Measurements from ENCODE around the gene SCAMP2. TPM values are rescaled to one million over a fixed set of nuclear protein-coding genes. Genes with fewer than 3 reads are reported as not detected.

Gene SCAMP2
- total and polyA plus RNA-seq, 2 of the 13 experiments (the other 11 are each of a cell fraction or from before 2014, with no cell fraction given): 34.8 to 121 TPM

- TF ChIP-seq SPEN (CRISPR knock-in tag; IDR thresholded peaks at IDR 0.05; ENCODE audit: low read depth) (no peak), ZNF770 (CRISPR knock-in tag; IDR thresholded peaks at IDR 0.05) (no peak)
Observed at GRCh38 chr15:74851960-74852359, 21.2 kb downstream of the SCAMP2 start (continued).

- no peak overlapping the region for H3K4me3 ChIP-seq (replicated peaks in 1 of 3; ENCODE audit: insufficient read depth in 1 of 3, low read depth in 2 of 3, low read length in 3 of 3)
- ATAC-seq (no peak), FAIRE-seq (no peak), DNase-seq (ENCODE audit: low spot score) (no peak)
- H3K4me1 ChIP-seq (ENCODE audit: insufficient read depth, low read length): peaks cover 11% of the 10 kb centered on the region; the same call in 1 of the 2 replicates
- no peaks in the 10 kb centered on the region for H3K27me3 ChIP-seq (ENCODE audit: control insufficient read depth in 1 of 2, insufficient read depth in 2 of 2, low read length in 2 of 2)
- in situ Hi-C loops (cut with HindIII; ENCODE audit: extremely low pct_ligation_motif_present, low pct_unique_long_range_greater_than_20kb): no loop called here
- peaks cover 26 to 73% of the 10 kb centered on the region in 2 experiments; a peak in 4 of 5 replicates for H3K36me3 ChIP-seq (replicated peaks in 1 of 2; ENCODE audit: control insufficient read depth in 1 of 2, insufficient read depth in 2 of 2, low read length in 2 of 2)
- H2AFZ ChIP-seq (ENCODE audit: low read length): no peak overlapping the region
- H3K9ac ChIP-seq (ENCODE audit: insufficient read depth, low read depth, low read length): 0 out of 2 replicates have a peak overlapping the region, but pooled peaks have one; percentile 29
- ChIA-PET CTCF (ENCODE audit: low intra/inter-chr PET ratio, low total read pairs) (no interaction called here), POLR2A (no interaction called here)
- no peak overlapping the region for H3K4me2 ChIP-seq (ENCODE audit: low read depth, low read length)
- H3K9me3 ChIP-seq (ENCODE audit: low read length): no peaks in the 10 kb centered on the region
- WGBS (ENCODE audit: low lambda C conversion rate): 74% methylated on average over 4 of the region's 4 CpGs
- no peaks in the 10 kb centered on the region for H4K20me1 ChIP-seq (ENCODE audit: insufficient read depth, low read length)
- H3K79me2 ChIP-seq (ENCODE audit: insufficient read depth, low read length): no peaks in the 10 kb centered on the region
- no TSS peak for BruUV-seq (replicated peaks)
- intact Hi-C loops (cut with micrococcal nuclease; ENCODE audit: unreplicated experiment): no loop called here
- no peak overlapping the region for H3K27ac ChIP-seq (ENCODE audit: extremely low read length, insufficient read depth, low read length)
- TF ChIP-seq SYNCRIP (IDR thresholded peaks at IDR 0.05; ENCODE audit: insufficient read depth, low read depth, low read length) (no peak), ZNF547 (CRISPR knock-in tag; IDR thresholded peaks at IDR 0.05) (no peak), MAFF (IDR thresholded peaks at IDR 0.05; ENCODE audit: low read depth, low read length) (no peak), ZBTB40 (IDR thresholded peaks at IDR 0.05) (no peak), ZBTB40 (CRISPR knock-in tag; IDR thresholded peaks at IDR 0.05) (no peak), NBN (conservative IDR thresholded peaks at IDR 0.05) (no peak), NRL (CRISPR knock-in tag; IDR thresholded peaks at IDR 0.05; ENCODE audit: borderline replicate concordance) (no peak), SMARCE1 (IDR thresholded peaks at IDR 0.05; ENCODE audit: borderline replicate concordance) (no peak), REL (CRISPR knock-in tag; conservative IDR thresholded peaks at IDR 0.05) (no peak), HINFP (CRISPR knock-in tag; IDR thresholded peaks at IDR 0.05; ENCODE audit: low read depth) (no peak)
Observed at GRCh38 chr15:74850393-74850792, 22.8 kb downstream of the SCAMP2 start.

All from HepG2 (cell line).